Embryonic facial prominence (tissue), 1 donor: ENCODE results near the gene FAM83F.
"Not testable (repeated sequence)": the region's sequence is repeated elsewhere in the genome, so short reads cannot be mapped to it uniquely, and the experiment has no call there.

Experiments used
- DNase-seq: peaks from one replicate; pipeline ENCODE4 v3.0.0-alpha.2; 2016; ENCODE audit errors: extremely low spot score

The FAM83F gene

GRCh38 chr22:39994566-39995392, at the start of gene FAM83F:
Gene FAM83F (plus strand): TSS chr22:39994954. CDS start chr22:39995043, 89 bp downstream.
- DNase-seq = no peak

DNA sequence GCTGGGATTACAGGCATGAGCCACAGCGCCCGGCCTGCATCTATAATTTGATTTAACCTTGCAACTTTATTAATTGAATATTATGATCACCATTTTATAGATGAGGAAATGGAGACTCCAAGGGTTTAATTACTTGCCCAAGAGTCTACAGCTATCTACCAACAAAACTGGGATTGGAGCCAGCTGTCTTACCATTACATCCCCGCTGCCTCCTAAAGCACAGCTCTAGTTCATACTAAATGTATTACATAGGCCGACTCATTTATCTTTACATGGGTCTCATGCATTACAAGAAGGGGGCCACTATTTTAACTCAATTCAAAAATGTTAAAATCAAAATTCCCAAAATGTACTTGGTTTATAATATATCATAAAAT, 48.6 kb upstream of the FAM83F start:
- no peak for DNase-seq

- DNase-seq = no peak
Observed at GRCh38 chr22:39946503-39947219, 48.1 kb upstream of the FAM83F start.

GRCh38 chr22:39947220-39948216, 47.2 kb upstream of the FAM83F start:
- DNase-seq = no peak

GRCh38 chr22:39949964-39950737, 44.6 kb upstream of the FAM83F start:
- no peak for DNase-seq

DNA sequence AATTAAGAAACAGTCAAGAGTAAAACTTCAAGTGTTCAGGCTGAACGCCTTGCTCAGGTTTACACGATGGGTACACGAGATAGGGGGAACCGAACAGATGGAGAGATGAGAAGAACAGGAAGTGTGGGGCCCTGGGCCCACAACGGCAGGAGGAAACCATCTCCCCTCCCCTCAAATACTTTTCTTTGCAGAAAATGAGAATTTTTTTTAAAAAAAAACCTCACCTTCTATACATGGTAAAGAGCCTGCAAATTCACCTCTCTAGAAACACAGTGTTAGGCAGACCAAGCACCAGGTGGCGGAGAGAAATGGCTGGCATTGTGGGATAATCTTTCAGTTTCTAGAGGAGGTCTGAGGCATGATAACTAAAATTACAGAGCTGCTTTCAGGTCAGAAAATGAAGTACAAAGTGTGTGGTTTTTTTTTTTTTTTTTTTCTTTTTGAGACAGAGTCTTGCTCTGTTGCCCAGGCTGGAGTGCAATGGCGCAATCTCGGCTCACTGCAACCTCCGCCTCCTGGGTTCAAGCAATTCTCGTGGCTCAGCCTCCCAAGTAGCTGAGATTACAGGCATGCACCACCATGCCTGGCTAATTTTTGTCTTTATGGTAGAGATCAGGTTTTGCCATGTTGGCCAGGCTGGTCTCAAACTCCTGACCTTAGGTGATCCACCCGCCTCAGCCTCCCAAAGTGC, 43.0 kb upstream of the FAM83F start:
- not testable (repeated sequence) for DNase-seq

GRCh38 chr22:39952347-39952746, 42.4 kb upstream of the FAM83F start:
- no peak for DNase-seq

DNA sequence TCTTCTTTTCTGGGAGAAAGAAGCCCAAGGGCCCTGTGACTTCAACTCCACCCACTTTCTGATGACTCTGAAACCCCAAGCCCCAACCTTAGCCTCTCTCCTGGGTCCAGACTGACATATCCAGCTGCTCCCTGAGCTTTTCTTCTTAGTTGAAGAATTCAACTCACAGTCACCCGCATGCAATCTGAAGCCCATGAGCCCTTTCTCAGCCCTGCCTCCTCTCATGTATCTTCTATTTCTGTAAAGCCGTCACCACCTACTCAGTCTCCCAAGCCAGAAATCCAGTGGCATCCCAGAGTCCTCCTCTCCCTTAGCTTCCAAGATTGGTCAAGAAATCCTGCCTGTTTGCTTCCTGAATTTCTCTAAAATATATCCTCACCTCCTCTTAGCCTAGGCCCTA, 41.7 kb upstream of the FAM83F start:
- no peak for DNase-seq

DNA sequence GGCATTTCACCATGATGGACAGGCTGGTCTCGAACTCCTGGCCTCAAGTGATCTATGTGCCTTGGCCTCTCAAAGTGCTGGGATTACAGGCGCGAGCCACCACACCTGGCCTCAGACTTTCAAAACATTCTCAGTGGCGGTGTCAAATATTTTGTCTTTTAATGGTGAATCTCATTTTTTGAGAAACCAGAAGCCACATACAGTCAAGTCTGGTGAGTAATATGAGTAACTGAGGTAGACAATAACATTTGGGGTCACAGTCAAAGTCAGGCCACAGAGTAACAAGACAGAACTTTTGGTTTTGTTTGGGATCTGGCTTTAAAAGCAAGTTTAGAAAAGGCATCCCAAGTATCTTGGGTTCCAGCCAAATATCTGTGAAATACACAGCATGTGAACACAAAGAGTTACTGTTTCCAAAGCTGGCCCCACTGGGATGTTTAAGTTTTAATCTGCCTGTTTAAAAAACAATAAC, 40.1 kb upstream of the FAM83F start:
- no peak for DNase-seq

- no peak for DNase-seq
Observed at GRCh38 chr22:39955675-39956074, 39.1 kb upstream of the FAM83F start.

DNA sequence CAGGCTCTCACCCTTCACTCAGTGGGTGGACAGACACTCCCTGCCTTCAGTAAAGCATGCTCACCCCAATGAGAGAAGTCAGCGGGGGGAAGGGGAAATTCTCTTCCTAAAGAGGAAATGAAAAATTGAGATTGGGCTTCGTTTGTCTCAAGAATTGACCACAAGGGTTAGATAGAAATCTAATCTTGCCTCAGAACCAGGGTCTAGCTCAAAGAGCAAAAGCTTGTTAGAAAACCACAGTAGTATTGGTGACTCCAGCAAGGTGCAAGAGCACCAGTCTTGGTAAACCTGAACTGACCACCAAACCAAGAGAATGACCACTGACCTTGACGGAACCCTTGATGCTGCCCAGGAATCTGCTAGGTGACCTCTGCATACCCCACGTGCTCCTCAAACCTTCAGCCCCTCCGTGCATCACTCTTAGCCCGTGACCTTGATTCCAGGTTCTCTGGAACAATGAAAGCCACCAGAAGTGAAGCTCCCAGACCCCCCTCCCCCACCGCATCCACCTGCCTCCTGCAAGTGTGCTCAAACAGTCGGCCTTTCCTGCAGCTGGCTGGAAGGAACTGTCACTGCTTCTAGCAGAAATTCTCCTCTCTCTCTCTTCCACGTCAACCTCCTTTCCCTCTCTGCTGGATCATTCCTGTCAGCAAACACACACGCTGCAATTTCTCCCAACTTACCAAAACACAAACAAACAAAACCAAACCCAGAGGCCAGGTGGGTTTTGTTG, 37.7 kb upstream of the FAM83F start:
- DNase-seq = no peak

DNA sequence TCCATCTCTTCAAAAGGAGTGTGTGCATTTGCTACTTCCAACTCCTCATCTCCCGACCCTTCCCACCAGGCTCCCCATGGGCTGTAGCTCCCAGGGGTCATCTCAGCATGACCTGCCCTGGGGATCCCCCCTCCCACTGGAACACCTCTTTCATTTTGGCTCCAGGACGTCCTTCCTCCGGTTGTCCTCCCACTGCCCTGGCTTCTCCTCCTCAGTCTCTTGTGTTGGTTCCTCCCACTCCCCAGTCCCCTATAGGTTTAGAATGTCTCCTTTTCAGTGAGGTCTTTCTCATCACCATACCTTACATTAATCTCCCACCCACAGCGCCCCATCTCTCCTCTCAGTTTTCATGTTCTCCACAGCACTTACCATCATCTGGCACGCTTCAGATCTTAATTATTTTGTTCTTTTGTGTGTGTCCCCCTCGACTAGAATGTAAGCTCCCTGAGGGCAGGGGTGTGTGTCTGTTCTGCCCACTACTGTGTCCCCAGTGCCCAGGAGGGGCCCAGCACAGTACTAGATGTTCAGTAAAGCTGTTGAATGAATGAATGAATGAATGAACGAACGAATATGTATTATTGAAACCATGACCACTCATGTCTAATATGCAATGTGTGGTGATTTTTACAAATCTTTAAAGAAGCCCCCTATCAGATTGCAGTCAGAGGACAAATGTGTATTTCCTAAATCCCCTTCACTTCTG, 36.6 kb upstream of the FAM83F start:
- no peak for DNase-seq

GRCh38 chr22:39958949-39959639, 35.7 kb upstream of the FAM83F start:
- no peak for DNase-seq

- DNase-seq = no peak
Observed at GRCh38 chr22:39959640-39960447, 34.9 kb upstream of the FAM83F start, which contains the start of gene TMA7B. Gene TMA7B (plus strand): TSS chr22:39960397. CDS start chr22:39964375, 3,978 bp downstream.

DNA sequence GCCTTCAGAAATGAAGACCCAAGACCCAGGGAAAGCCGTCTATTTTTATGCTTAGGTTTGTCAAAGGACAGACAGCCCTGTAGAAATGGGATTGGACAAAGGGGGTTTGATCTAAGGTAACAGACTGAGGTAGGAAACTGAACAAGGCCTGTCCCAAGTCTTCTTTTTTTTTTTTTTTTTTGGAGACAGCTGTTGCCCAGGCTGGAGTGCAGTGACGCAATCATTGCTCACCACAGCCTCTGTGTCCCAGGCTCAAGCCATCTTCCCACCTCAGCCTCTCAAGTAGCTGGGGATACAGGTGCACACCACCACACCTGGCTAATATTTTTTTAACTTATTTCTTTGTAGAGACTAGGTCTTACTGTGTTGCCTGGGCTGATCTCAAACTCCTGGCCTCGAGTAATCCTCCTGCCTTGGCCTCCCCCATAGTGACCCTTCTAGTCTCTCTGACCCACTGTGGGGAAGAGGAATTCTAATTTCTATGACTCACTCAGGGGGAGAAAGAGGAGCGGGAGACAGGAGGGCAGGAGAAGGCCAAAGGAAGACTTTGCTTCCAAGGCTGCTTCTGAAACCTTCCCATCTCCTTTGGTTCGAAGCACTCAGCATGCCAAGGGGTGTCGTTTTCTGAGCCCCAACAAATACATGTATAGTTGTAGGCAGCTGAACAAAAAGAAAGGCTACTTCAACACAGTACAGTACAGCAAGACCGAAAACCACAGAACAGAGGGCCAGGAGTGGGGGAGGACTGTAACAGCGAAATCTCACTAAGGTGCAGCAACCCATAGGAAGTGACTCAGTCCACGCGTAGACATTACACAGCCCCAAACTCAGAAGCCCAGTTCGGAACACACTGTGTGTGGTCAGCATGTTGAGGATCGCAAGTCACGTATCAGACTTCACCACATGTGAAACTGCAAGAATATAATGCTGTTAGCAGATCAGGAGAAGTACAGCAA, 33.7 kb upstream of the FAM83F start:
- no peak for DNase-seq

DNA sequence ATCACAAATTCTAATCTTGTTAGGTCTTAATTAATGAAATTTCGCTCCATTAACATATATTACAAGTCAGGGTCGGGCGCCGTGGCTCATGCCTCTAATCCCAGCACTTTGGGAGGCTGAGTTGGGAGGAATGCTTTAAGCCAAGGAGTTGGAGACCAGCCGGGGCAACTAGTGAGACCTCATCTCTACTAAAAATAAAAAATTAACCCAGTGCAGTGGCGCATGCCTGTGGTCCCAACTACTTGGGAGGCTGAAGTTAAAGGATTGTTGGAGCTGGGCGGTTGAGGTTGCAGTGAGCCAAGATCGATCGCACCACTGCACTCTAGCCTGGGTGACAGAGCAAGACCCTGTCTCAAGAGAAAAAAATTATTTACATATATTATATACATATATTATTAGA, 32.7 kb upstream of the FAM83F start:
- no peak for DNase-seq
